Activated CD8-positive, alpha-beta memory T cell treated with anti-CD3 and anti-CD28 coated beads, Interleukin-2, amount 50 U/mL, for 1 hour (primary cell): ENCODE data around the gene RNF114.
A peak's percentile ranks its signal among the peaks of the same experiment; 100 is the strongest.
"Not testable (repeated sequence)": the region's sequence is repeated elsewhere in the genome, so short reads cannot be mapped to it uniquely, and the experiment has no call there.

ENCODE experiments used
- DNase-seq: peaks from one replicate; pipeline ENCODE4 v3.0.0-alpha.2; 2020; ENCODE audit errors: extremely low read depth

The RNF114 gene

GRCh38 chr20:49964964-49965780, 29.0 kb downstream of the RNF114 start:
- no peak for DNase-seq

GRCh38 chr20:49965781-49966305, 29.6 kb downstream of the RNF114 start:
- no peak for DNase-seq

GRCh38 chr20:49966861-49967260, 30.7 kb downstream of the RNF114 start:
- DNase-seq = no peak

- no peak for DNase-seq
These were observed 33.0 kb downstream of the RNF114 start for GRCh38 chr20:49969234-49969633.

GRCh38 chr20:49969946-49970345, 33.7 kb downstream of the RNF114 start:
- DNase-seq = no peak

GRCh38 chr20:49970498-49970897, 34.3 kb downstream of the RNF114 start:
- no peak for DNase-seq

- DNase-seq = no peak
These were observed 37.8 kb downstream of the RNF114 start for GRCh38 chr20:49973981-49974380.

GRCh38 chr20:49976542-49976941, 40.3 kb downstream of the RNF114 start:
- DNase-seq = no peak

- not testable (repeated sequence) for DNase-seq
These were observed 41.5 kb downstream of the RNF114 start for GRCh38 chr20:49977740-49978139.

GRCh38 chr20:49978685-49979029, 42.5 kb downstream of the RNF114 start:
- DNase-seq = no peak

- no peak for DNase-seq
These were observed 43.0 kb downstream of the RNF114 start for GRCh38 chr20:49979030-49979832.

GRCh38 chr20:49980140-49981008, 44.2 kb downstream of the RNF114 start:
- DNase-seq = no peak

- DNase-seq = no peak
These were observed 45.2 kb downstream of the RNF114 start for GRCh38 chr20:49981218-49982071.

GRCh38 chr20:49982072-49982345, 45.8 kb downstream of the RNF114 start:
- no peak for DNase-seq

- peak; percentile 68 for DNase-seq
These were observed 46.3 kb downstream of the RNF114 start, which contains the start of gene SNAI1 for GRCh38 chr20:49982346-49983122. Gene SNAI1 (plus strand): TSS chr20:49982980. CDS start chr20:49983060, 80 bp downstream.

- DNase-seq = no peak
These were observed 47.1 kb downstream of the RNF114 start for GRCh38 chr20:49983123-49983847.

- no peak for DNase-seq
These were observed 47.7 kb downstream of the RNF114 start for GRCh38 chr20:49983848-49984408.

- no peak for DNase-seq
These were observed 48.4 kb downstream of the RNF114 start for GRCh38 chr20:49984426-49985153.

- DNase-seq = no peak
These were observed 49.0 kb downstream of the RNF114 start for GRCh38 chr20:49985157-49985556.
